Mucosa of descending colon (tissue), 3 donors: ENCODE measurements around the gene KCNQ1OT1. TPM values are rescaled to one million over a fixed set of nuclear protein-coding genes. Genes with fewer than 3 reads are reported as not detected.
A peak's percentile ranks its signal among the peaks of the same experiment; 100 is the strongest.

ENCODE experiments used
- ATAC-seq: fragments of 200-7000 bp; cut with Tn5 transposase; one replicate; pipeline ENCODE4 v1.9.1; 2020; ENCODE audit warnings: mild to moderate bottlenecking, moderate library complexity
- DNase-seq, 3 donors: peaks; one replicate each; pipeline ENCODE4 v3.0.0-alpha.2; 2020
- H3K36me3 ChIP-seq: fragments of 200-600 bp; one replicate; pipeline ENCODE4 v1.8.0; 2021; ENCODE audit warnings: low read depth, mild to moderate bottlenecking
- H3K4me1 ChIP-seq: fragments of 200-600 bp; one replicate; pipeline ENCODE4 v1.8.0; 2021; ENCODE audit warnings: low read depth, mild to moderate bottlenecking
- H3K4me3 ChIP-seq: fragments of 200-600 bp; one replicate; pipeline ENCODE4 v1.8.0; 2021; ENCODE audit warnings: mild to moderate bottlenecking
- H3K9me3 ChIP-seq: fragments of 200-600 bp; one replicate; pipeline ENCODE4 v1.8.0; 2021; ENCODE audit warnings: mild to moderate bottlenecking
- CTCF ChIP-seq: fragments of 200-600 bp; IDR thresholded peaks from one replicate; pipeline ENCODE4 v1.8.0; 2022; ENCODE audit warnings: antibody characterized with exemption, mild to moderate bottlenecking
- intact Hi-C, 2 donors: fragments of 100-400 bp; cut with DNase I in 1 of 2; cut with micrococcal nuclease in 1 of 2; formaldehyde crosslinking; loops; one replicate each; pipeline versions ENCODE4 v1.11.0 to v1.11.1; 2022; cut with DNase I, micrococcal nuclease
- long read RNA-seq, 2 donors: library from polyadenylated mRNA; unstranded; transcript quantifications; one replicate each; pipeline ENCODE4 v2.0.0, GENCODE V29; 2019 to 2021
- total RNA-seq, 3 donors: library from RNA; stranded (reverse); fragmentation: NEBNext Ultra II Directional in 2 of 3; extraction: Animal tissue kit (Norgen Biotek cat#: 25700) in 2 of 3; gene quantifications; one replicate each; pipeline versions ENCODE4 v1.2.1 to v1.2.4, GENCODE V29; 2021 to 2023
- donor health status: DM: no; HTN: no; CAD: no; lungs with moderate emphysema.
- donor health status: DM: no; HTN: no; CAD: no.
- donor health status: DM: no; HTN: yes; CAD: no.

Gene KCNQ1OT1
- 1 to 10 TPM; 1.5 to 1.7 (median 1.7) TPM for total RNA-seq
- long read RNA-seq, donor 1, full-length matches to known transcripts: 2 of 2 reads
- long read RNA-seq, donor 1, partial matches to known transcripts: 0 of 2 reads
- long read RNA-seq, donor 1, other reads (novel, unspliced or antisense): 0 of 2 reads
- long read RNA-seq, donor 2, full-length matches to known transcripts: 2 of 2 reads
- long read RNA-seq, donor 2, partial matches to known transcripts: 0 of 2 reads
- long read RNA-seq, donor 2, other reads (novel, unspliced or antisense): 0 of 2 reads

DNA sequence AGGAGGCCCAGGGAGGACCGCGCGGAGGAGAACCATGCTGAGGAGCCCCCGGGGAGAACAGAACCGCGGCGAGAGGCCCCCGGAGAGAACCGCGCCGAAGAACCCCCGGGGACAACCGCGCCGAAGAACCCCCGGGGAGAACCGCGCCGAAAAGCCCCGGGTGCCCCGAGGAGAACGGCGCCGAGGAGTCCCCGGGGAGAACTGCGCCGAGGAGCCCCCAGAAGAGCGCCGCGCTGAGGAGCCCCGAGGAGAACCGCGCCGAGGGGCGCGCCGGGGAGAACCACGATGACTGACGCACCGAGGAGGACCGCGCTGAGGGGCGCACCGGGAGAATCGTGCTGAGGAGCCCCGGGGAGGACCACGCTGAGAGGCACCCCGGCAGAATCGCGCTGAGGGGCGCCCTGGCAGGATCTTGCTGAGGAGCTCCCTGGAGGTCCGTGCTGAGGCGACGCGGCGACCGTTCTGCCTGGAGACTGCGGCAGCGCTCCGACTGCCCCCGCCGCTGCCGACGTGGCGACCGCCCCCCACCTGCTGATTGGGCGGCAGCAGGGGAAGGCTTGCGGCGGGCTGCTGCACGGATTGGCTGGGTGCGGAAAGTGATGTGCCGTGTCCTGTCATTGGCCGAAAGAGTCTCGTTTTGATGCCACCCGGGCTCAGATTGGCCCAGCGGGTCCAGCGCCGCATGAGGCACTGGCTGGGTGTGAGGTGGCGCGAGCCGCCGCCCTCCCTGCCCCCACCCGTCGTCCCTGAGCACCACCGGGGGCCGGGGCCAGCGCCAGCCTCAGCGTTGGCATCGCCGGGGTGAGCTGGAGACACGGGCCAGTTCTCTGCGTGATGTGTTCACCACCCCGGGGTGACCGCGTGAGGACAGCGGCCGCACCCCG, at the start of gene KCNQ1OT1:
TSS of gene KCNQ1OT1 (minus strand) at position 464 of the 884 bp plus-strand sequence.
- H3K4me3 ChIP-seq: peak within 1 kb of the TSS; percentile 46
- H3K36me3 ChIP-seq: no peaks in the 10 kb centered on the region
- intact Hi-C loops: loop anchor here in 1 of 2 donors (10.0 kb wide), 1 partner anchor 185 kb away; the partner anchor contains the start of gene CDKN1C
- DNase-seq (peak; percentile 89 to 93 (median 92)), ATAC-seq (peak; percentile 93)
- peaks cover 4% of the 10 kb centered on the region for H3K4me1 ChIP-seq
- TF ChIP-seq CTCF: no peak
- H3K9me3 ChIP-seq: no peaks in the 10 kb centered on the region

DNA sequence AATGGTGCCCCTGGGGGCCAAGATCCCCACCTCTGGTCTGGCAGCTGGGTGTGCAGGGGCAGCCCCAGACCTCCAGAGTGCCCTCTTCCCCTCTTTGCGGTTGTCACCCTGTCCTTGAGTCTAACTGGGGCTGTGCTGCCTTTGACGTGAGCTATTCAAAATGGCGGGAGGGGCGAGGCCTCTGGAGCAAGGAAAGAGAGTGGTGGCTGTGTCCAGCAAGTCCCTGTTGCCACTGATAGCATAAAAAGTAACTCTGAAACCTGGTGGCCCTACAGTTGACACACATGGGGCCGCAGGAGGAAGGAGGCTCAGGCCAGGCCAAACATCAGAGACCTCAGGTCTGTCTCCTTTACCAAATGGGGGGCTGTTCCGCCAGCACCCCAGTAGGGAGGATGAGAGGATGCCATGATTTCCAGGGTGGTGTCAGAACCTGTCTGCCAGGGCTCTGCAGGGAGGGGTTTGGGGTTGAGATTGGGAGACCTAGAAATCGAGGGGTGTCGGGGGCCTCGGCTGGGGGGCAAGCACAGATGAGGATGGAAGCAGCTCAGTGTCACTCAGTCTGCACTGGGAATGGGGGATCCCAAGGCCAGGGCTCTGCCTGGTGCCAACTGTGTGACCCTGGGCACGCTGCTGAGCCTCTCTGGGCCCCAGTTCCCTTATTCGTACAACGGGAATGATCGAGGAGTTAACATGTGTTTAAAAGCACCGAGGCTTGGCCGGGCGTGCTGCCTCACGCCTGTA, 49.2 kb upstream of the KCNQ1OT1 start:
- DNase-seq (peak in 2 of 3 donors; percentile 9 to 22), ATAC-seq (no peak)
- Histone ChIP-seq H3K4me3 (no peak overlapping the region), H3K4me1 (no peaks in the 10 kb centered on the region), H3K9me3 (no peaks in the 10 kb centered on the region), H3K36me3 (no peaks in the 10 kb centered on the region)
- no peak for TF ChIP-seq CTCF
- intact Hi-C loops: no loop called here

- Histone ChIP-seq H3K9me3 (no peaks in the 10 kb centered on the region), H3K36me3 (no peaks in the 10 kb centered on the region), H3K4me1 (no peaks in the 10 kb centered on the region), H3K4me3 (no peak overlapping the region)
- DNase-seq (peak in 2 of 3 donors; percentile 13 to 27), ATAC-seq (no peak)
- no peak for TF ChIP-seq CTCF
- intact Hi-C loops: no loop called here
These were observed 48.4 kb upstream of the KCNQ1OT1 start for GRCh38 chr11:2748061-2748813.

DNA sequence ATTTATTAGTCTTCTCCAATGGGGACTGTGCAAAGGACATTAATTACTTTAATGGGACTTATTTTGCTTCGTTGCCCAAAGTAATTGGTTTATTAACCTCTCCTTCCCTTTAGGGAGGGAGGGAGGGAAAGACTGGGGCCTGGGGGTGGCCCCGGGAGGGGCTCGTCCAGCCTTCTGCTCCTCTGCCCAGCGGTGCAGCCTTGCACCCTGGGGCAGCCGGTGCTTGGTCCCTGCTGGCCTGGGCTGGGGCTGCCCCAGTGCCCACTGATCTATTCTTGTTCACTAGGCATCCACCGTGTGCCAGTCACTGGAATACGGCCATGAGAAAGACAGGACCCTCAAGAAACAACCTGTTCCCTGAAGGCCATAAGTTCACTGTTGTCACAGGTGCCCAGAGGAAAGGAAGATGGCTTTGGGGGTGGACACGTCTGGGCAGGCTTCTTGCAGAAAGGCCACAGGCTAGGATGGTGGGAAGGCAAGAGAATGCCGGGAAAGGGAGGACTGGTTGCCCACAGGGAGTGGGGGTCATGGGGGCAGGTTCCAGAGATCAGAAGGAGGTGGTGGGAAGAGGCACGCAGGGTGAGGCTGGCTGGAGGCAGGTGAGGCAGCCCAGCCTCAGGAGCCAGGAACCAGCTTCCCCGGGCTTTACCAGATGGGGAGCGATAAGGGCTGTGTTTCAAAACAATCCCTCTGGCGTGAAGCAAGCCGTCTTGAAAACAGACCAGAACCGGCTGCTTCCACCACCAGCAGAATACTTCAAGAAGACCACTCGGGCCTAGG, 47.6 kb upstream of the KCNQ1OT1 start:
- Histone ChIP-seq H3K36me3 (no peaks in the 10 kb centered on the region), H3K4me1 (no peaks in the 10 kb centered on the region), H3K4me3 (no peak overlapping the region), H3K9me3 (no peaks in the 10 kb centered on the region)
- DNase-seq (peak in 2 of 3 donors; percentile 11 to 18), ATAC-seq (no peak)
- intact Hi-C loops: no loop called here
- no peak for TF ChIP-seq CTCF
